Fibroblast of lung (primary cell): Measurements from ENCODE around the gene MPG.

Experiments
- CTCF ChIP-seq, 2 donors: IDR thresholded peaks in 1 of 2; conservative IDR thresholded peaks in 1 of 2; 1 replicate in 1 of 2; 2 replicates in 1 of 2; pipeline ENCODE4 v1.5.1; 2011 to 2012; ENCODE audit warnings: low read length in 2 of 2, control low read depth in 1 of 2, inconsistent platforms in 1 of 2, low read depth in 1 of 2, mild to moderate bottlenecking in 1 of 2
- EZH2 ChIP-seq: IDR thresholded peaks from 2 replicates; pipeline ENCODE4 v1.5.1; 2012; ENCODE audit warnings: low read length, control low read depth, mild to moderate bottlenecking; ENCODE audit errors: missing control alignments

- TF ChIP-seq CTCF (conservative IDR thresholded peaks at IDR 0.05 in 1 of 2, IDR thresholded peaks at IDR 0.05 in 1 of 2; ENCODE audit: low read depth in 1 of 2, low read length in 2 of 2) (no peak), EZH2 (no peak)
Observed at GRCh38 chr16:77273-77806, 685 bp upstream of the MPG start.
